ENCODE data around the gene KCNT1. TPM values are rescaled to one million over a fixed set of nuclear protein-coding genes. Genes with fewer than 3 reads are reported as not detected.

Gene KCNT1
- total and polyA plus RNA-seq, 9 donors: 0.83 to 12.0 (median 3.7) TPM

DNA sequence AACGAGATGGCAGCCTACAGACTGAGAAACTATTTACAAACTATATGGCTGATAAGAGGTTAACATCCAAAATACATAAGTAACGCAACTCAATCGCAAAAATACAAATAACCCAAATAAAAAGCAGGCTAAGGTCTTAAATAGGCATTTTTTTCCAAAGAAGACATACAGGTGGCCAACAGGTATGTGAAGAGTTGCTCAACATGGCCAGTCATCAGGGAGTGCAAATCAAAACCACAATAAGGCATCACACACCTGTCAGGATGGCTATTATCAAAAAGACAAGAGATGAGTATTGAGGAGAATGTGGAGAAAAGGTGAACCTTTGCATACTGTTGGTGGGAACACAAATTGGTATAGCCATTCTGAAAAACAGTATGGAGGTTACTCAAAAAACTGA lies 131.9 kb downstream of the KCNT1 start:
- TF ChIP-seq, protein P1, sequence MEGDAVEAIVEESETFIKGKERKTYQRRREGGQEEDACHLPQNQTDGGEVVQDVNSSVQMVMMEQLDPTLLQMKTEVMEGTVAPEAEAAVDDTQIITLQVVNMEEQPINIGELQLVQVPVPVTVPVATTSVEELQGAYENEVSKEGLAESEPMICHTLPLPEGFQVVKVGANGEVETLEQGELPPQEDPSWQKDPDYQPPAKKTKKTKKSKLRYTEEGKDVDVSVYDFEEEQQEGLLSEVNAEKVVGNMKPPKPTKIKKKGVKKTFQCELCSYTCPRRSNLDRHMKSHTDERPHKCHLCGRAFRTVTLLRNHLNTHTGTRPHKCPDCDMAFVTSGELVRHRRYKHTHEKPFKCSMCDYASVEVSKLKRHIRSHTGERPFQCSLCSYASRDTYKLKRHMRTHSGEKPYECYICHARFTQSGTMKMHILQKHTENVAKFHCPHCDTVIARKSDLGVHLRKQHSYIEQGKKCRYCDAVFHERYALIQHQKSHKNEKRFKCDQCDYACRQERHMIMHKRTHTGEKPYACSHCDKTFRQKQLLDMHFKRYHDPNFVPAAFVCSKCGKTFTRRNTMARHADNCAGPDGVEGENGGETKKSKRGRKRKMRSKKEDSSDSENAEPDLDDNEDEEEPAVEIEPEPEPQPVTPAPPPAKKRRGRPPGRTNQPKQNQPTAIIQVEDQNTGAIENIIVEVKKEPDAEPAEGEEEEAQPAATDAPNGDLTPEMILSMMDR (IDR thresholded peaks at IDR 0.05): no peak
- TF ChIP-seq POLR2A (IDR thresholded peaks at IDR 0.05) (no peak), EP300 (IDR thresholded peaks at IDR 0.05) (no peak)
- 63 to 75% (median 68%) methylated on average over 3 of the region's 3 CpGs for WGBS, 3 donors

DNA sequence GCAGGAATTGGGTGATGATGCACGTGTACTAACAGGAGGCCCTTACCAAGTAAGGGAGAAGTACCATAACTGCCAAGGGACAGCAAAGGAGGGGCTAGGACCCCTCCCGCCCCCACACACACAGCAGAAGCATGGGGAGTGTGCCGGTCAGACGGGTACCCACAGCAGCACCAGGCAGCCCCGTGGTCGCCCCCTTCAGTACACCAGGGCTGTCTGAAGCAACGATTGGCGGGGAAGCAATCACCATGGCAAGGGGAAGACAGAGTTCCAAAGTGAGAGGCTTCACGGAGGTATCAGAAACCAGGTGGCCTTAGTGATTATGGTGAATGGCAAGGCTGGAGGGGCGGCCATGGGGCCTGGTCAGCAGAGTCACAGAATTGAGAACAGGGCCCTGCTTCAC lies 133.1 kb downstream of the KCNT1 start:
- no peaks in the 10 kb centered on the region for H3K36me3 ChIP-seq
- TF ChIP-seq EP300 (IDR thresholded peaks at IDR 0.05) (no peak), POLR2A (IDR thresholded peaks at IDR 0.05) (no peak)
- TF ChIP-seq, protein P1 (IDR thresholded peaks at IDR 0.05): no peak
- 85 to 89% (median 89%) methylated on average over 10 of the region's 10 CpGs for WGBS, 3 donors
- H3K4me1 ChIP-seq (ENCODE audit: insufficient read depth): no peaks in the 10 kb centered on the region
- intact Hi-C loops (cut with DNase I): no loop called here
- no peak overlapping the region for H3K4me3 ChIP-seq
- H3K9me3 ChIP-seq: no peaks in the 10 kb centered on the region
- no peak for DNase-seq
- no peak overlapping the region for H3K27ac ChIP-seq
- no peaks in the 10 kb centered on the region for H3K27me3 ChIP-seq

More for the DNA sequence above, 131.9 kb downstream of the KCNT1 start:
- intact Hi-C loops (cut with DNase I): no loop called here
- DNase-seq: no peak
- Histone ChIP-seq H3K9me3 (peaks cover 0 to 6% of the 10 kb centered on the region in 2 donors), H3K27ac (no peak overlapping the region), H3K4me1 (ENCODE audit: insufficient read depth) (no peaks in the 10 kb centered on the region), H3K4me3 (no peak overlapping the region), H3K36me3 (no peaks in the 10 kb centered on the region), H3K27me3 (no peaks in the 10 kb centered on the region)

DNA sequence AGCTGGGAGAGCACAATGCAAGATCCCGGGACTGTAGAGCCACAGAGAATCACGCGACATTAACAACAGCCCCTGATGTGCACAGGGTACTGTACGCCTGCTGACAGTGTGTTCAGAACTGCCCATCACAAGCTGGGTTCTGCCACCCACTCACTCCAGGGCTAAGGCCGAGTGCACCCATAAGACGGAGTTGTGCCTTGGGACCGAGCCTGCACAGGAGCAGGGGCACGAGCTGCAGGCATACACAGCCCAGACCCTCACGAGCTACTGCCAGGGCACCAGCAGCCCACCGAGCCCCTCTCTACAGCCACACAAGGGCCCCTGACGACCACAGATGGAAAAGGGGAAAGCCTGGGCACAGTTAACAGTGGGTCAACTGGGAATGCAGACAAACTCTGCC lies 137.5 kb downstream of the KCNT1 start:
- TF ChIP-seq EP300 (IDR thresholded peaks at IDR 0.05) (no peak), POLR2A (IDR thresholded peaks at IDR 0.05) (no peak)
- TF ChIP-seq, protein P1 (IDR thresholded peaks at IDR 0.05): no peak
- H3K27ac ChIP-seq: no peak overlapping the region
- H3K4me1 ChIP-seq (ENCODE audit: insufficient read depth): no peaks in the 10 kb centered on the region
- no peak overlapping the region for H3K4me3 ChIP-seq
- 95 to 97% (median 95%) methylated on average over 11 of the region's 11 CpGs for WGBS, 3 donors
- H3K27me3 ChIP-seq: no peaks in the 10 kb centered on the region
- no peaks in the 10 kb centered on the region for H3K36me3 ChIP-seq
- intact Hi-C loops (cut with DNase I): no loop called here
- no peaks in the 10 kb centered on the region for H3K9me3 ChIP-seq
- DNase-seq: no peak

DNA sequence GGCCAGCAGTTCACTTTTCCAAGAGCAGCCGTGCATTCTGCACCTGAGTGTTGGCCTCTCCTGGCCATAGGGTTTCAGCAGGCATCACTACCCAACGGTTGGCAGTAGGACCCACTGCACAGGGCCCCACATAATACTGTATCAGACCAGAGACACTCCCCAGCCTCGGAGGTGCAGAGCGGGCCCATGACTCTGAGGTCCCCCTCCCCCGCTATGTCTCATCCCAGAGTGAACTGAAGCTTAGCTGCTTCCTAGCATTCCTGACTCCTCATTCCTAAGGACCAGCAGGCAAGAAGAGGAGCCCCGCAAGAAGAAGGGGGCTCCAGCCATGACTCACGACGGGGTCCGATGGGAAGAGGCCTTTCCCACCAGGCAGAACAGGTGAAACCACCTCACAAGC lies 138.1 kb downstream of the KCNT1 start:
- WGBS, 3 donors: 96 to 98% (median 96%) methylated on average over 8 to 9 of the region's 9 CpGs
- DNase-seq: no peak
- TF ChIP-seq POLR2A (IDR thresholded peaks at IDR 0.05): no peak
- no peak for TF ChIP-seq EP300 (IDR thresholded peaks at IDR 0.05)
- TF ChIP-seq, protein P1 (IDR thresholded peaks at IDR 0.05): no peak
- Histone ChIP-seq H3K27ac (no peak overlapping the region), H3K9me3 (no peaks in the 10 kb centered on the region), H3K4me3 (no peak overlapping the region), H3K36me3 (no peaks in the 10 kb centered on the region), H3K27me3 (no peaks in the 10 kb centered on the region), H3K4me1 (ENCODE audit: insufficient read depth) (no peaks in the 10 kb centered on the region)
- intact Hi-C loops (cut with DNase I): no loop called here
